ENCODE measurements around the gene C2CD2.

DNA sequence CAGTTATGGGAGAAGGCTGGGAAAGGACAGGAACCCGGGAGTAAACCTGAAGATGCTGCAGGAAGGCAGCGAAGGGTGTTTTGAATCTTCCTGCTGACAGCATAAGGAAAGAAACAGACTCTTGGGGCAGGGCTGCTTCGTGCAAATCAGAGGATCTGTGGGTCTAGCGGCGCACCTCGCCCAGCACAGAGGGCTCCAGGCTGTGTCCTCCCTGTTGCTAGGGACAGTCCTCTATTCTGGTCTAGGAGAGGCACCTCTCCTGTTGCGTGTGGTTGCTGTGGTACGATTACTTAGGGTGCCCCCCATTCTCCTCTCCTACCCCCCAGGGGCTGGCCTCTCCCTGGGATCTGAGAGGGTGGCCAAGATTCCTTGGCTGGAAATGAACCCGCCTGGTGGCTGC lies 11.4 kb downstream of the C2CD2 start:
- TF ChIP-seq TAF1 (IDR thresholded peaks at IDR 0.05; ENCODE audit: borderline replicate concordance, insufficient read depth, low read length) (no peak), POLR2AphosphoS5 (IDR thresholded peaks at IDR 0.05; ENCODE audit: low read depth, low read length) (no peak), FOXP2 (optimal IDR thresholded peaks at IDR 0.05; ENCODE audit: borderline replicate concordance, extremely low read depth, extremely low read length, insufficient read depth) (no peak)

All from PFSK-1 (cell line).